Fibroblast of gingiva (primary cell): ENCODE data around the gene IFNL1.
A peak's percentile ranks its signal among the peaks of the same experiment; 100 is the strongest.
"Not testable (repeated sequence)": the region's sequence is repeated elsewhere in the genome, so short reads cannot be mapped to it uniquely, and the experiment has no call there.

Experiments used
- DNase-seq: peaks from one replicate; pipeline ENCODE4 v3.0.0-alpha.2; 2011; ENCODE audit warnings: low read depth

IFNL1 gene

DNA sequence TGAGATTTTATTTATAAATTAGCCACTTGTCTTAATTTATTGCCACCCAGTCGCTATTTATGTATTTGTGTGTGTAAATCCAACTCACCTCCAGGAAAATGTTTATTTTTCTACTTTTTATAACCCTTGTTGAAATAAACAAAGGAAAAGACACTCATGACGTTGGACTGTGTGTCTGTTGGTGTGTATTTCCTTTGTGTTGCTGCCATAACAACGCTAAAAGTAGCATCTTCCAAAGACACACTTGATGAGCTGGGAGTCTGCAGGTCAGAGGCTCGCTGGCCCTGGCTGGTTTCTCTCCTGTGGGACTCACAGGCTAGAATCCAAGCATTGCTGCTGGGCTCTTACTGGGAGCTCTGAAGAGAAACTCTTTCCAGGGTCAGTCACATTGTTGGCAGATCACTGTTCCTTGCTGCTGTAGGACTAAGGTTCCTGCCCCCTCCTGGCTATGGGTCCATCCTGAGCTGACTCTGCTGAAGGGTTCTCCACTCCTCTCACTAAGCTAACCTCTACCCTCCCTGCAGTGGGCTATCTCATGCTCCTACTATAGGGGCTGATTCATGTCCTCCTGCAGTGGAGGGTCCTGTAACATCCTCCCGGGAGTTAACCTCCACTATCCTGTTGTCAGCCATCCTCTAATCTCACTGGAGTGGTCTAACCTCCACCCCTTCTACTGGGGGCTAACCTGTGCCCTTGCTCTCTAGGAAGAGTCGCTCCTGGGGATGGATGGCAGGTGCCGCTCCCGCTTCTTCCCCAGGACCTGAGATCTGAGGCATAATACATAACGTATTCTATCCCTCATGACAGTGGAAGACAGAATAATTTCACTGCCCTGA lies 26.0 kb upstream of the IFNL1 start:
- peak; percentile 4 for DNase-seq

DNA sequence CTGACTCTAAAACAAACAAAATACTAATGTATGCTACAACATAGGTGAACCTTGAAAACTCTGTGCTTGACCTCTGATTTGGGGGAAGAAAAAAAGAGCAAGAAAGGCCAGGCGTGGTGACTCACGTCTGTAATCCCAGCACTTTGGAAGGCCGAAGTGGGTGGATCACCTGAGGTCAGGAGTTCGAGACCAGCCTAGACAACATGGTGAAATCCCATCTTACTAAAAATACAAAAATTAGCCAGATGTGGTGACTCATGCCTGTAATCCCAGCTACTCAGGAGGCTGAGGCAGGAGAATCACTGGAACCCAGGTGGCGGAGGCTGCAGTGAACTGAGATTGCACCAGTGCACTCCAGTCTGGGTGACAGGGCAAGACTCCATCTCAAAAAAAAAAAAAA lies 22.3 kb upstream of the IFNL1 start:
- DNase-seq: not testable (repeated sequence)

DNA sequence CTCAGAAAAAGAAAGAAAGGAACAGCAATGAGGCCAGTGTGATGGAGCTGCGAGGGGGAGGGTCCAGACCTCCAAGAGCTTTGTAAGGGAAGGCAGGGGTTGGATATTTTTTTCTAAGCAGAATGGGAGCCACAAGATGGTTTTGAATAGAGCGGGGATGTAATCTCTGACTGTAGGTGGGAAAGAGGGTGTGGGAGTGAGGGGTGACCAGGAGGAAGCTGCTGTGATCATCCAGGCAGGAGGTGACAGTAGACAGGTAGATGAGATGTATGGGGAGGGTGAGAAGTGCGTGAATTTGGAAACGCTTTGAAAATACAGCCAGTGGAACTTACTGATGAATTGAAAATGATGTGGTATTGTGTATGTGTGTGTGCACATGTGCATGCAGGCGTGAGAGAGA lies 20.6 kb upstream of the IFNL1 start:
- no peak for DNase-seq

GRCh38 chr19:39276740-39277139 lies 19.5 kb upstream of the IFNL1 start:
- no peak for DNase-seq

- DNase-seq: no peak
Observed at GRCh38 chr19:39277598-39277997, 18.6 kb upstream of the IFNL1 start.

- DNase-seq: no peak
Observed at GRCh38 chr19:39282021-39282420, 14.2 kb upstream of the IFNL1 start.

GRCh38 chr19:39284032-39284431 lies 12.2 kb upstream of the IFNL1 start:
- DNase-seq: no peak

DNA sequence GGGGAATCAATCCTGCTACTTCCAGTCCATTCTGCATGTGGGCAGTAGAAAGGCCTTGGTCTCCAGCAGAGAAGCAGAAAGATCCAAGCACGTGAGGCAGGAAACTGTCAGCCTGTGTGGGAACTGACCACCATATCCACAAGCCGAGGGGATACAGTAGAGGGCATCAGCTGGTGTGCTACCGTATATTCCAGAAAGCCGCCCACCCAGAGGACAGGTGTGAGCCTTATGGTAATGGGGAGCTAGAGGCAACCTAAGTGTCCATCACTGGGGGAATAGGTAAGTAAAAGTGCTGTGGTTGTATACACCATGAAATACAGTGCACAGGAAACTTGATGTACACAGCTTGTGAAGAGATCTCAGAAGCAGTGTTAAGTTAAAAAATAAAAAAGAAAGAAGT lies 2.8 kb upstream of the IFNL1 start:
- no peak for DNase-seq

GRCh38 chr19:39296906-39297305 lies 699 bp downstream of the IFNL1 start:
- no peak for DNase-seq

- DNase-seq: no peak
Observed at GRCh38 chr19:39297931-39298634, 1.9 kb downstream of the IFNL1 start.

DNA sequence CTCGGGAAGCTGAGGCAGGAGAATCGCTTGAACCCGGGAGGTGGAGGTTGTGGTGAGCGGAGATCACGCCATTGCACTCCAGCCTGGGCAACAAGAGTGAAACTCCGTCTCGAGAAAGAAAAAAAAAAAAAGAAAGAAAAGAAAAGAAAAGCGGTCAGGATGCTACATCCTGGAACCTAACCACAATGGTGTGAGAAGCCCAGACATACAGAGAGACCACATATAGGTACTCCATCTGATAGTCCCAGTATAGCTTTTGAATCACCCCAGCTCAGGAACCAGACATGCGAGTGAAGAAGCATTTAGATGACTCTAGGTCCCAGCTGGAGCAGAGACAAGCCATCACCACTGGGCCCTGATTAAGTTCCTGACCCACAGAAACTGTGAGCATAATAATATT lies 3.2 kb downstream of the IFNL1 start:
- DNase-seq: no peak

DNA sequence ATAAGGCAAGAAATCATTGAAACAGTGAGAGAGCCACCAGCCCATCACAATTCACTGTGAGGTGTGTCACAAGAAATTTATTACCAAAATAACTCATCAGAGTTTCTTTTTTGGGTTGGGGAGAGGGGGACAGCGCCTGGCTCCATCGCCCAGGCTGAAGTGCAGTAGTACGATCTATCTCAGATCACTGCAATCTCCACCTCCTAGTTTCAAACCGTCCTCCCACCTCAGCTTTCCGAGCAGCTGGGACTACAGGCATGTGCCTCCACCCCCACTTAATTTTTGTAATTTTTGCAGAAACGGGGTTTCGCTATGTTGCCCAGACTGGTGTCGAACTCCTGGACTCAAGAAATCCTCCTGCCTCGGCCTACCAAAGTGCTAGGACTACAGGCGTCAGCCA lies 3.6 kb downstream of the IFNL1 start:
- DNase-seq: no peak

- no peak for DNase-seq
Observed at GRCh38 chr19:39301021-39301420, 4.8 kb downstream of the IFNL1 start.

- DNase-seq: no peak
Observed at GRCh38 chr19:39301562-39301961, 5.4 kb downstream of the IFNL1 start.

- DNase-seq: no peak
Observed at GRCh38 chr19:39303373-39304184, 7.4 kb downstream of the IFNL1 start.

GRCh38 chr19:39304185-39304513 lies 7.9 kb downstream of the IFNL1 start:
- no peak for DNase-seq

DNA sequence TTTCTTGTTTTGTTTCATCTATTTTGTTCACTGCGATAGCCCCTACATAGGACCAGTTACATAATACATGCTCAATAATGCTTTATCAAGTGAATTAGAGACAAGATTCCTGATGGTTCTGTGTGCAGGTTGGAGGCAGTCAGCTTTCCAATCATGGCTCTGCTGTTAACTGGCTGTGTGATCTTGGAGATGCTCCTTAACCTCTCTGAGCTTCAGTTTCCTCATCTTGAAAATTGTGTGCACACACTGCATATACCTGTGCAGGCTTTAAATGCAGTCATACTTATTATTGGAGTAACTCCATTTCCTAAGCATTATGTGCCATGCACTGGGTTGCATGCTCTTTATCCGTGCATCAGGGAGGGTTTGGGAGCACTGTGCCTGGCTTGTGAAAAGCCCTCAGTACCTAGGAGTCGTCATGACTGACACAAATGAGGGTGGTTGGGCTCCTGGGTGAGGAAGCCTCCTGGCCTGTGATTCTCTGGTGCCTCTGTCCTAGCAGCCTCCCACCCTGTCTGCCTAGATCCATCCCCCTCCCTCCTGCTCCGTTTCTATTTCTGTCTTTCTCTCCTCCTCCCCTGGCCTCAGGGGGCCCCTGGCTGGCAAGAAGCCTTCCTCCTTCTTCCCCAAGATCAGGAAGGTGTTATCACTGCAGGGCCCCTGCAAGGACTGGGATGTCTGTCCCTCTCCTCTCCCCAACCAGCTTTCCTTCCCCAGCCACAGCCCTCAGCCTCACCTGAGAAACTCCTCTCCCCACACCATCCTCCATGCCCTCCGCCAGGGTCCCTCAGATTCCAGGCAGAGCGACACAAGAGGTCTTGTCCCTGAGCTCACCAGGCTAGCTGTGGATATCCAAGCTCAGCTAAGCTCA lies 8.7 kb downstream of the IFNL1 start:
- DNase-seq: no peak

- no peak for DNase-seq
Observed at GRCh38 chr19:39306075-39306474, 9.9 kb downstream of the IFNL1 start.

DNA sequence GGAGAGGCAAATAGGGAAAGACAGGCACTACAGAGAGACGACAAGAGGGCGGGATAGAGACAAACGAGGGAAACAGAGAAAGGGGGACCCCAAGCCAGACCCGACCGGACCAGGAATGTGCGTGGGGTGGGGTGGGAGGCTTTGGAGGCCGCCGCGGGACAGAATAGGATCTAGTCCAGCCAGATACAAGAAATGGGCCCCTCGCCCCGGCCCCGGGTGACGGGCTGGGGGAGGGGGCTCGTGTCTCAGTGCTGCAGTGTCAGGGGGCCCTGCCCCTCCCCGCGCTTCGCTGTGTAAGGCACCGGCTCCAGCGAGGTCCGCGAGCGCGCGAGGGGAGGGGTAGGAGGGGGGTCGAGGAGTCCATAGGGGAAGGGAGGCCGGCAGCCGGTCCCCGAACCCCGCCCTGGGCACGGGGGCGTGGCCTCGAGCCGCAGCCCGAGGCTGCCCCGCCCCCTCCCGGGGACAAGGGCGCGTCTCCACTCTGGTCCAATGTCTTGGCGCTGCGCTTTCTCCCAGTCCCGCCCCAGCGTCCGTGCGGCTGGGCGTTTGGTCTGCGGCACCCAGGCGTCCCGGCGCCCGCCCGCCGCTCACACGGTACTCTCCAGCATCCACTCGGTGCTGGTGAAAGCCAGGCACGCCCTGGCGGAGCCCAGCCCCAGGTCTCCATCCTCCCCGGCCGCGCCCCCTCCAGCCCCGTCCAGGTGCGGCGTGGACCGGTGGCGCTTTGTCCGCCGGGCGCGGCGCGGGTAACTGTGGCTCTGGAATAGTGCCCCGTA lies 11.0 kb downstream of the IFNL1 start:
- DNase-seq: no peak

GRCh38 chr19:39307822-39308530 lies 11.8 kb downstream of the IFNL1 start:
- no peak for DNase-seq
